ENCODE results near the gene ASB4.
A peak's percentile ranks its signal among the peaks of the same experiment; 100 is the strongest.

ASB4 gene

DNA sequence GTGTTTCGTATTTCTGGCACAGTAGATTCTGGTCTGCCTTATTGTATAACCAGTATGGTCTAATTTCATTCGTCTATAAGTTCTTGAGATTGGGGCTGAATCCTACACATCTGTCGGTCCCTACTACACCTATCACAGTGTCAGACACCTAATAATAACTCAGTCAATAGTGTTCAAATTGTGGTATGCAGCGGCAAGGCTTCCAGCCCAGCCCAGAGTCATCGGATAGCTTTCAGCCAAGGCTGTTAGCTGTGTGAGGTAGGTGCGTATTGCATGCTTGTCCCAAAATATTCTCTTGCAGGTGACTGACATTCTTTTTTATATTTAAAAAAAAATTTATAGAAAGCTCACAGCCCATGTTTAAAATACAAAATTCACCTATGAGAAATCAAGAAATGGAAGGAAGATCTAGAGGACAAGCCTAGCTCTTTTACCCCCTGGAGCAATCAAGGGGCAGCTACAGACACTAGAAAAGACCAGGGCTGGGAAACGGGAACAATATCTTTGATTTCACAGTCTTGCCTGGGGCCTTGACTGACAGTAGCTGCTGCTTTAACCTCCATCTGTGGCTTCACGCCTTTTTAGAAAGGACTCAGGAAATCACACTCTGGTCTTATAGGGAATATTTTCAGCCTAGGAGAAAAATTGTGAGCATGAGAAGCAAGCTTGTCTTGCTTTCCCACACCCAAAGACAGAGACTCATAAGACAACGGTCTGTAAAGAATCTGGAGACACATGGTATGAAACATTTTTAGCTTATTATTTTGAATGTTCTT lies 9.5 kb upstream of the ASB4 start:
- intact Hi-C loops (cut with DNase I; ENCODE audit: low total_unique reads) = no loop called here

DNA sequence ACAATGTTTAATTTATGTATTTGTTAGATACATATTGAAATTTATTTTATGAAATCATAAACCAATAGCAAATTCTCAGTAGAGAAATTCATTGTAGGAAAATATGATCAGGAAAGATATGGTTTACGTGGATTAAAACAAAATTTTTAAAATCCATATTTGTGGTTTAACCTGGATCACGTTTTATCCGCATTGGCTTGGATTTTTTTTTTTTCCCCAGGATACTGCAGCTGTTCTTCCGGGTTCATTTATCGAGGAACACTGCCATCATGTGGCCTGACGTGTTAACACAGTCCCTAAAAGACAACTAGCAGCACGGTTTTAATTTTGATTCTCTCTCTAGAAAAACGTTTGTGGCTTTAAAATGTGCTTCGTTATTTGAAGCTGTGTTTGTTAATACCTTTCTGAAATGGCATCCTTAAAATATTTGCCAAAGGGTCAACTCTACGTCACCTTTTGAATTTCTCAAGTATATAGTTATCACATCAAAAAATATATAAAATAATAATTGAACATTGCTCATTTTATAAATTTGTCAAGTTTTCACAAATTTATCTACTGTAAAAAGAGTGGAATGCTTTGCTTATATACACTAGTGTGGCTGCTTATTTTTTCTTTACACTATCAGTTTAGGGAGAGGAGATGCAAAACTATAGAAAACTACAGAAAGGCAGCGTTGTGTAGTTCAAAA lies 8.7 kb upstream of the ASB4 start:
- DNase-seq = peak; percentile 66 to 75

More for the DNA sequence above, 9.5 kb upstream of the ASB4 start:
- H3K9me3 ChIP-seq = no peaks in the 10 kb centered on the region
- DNase-seq = no peak
- H3K27me3 ChIP-seq = peaks cover 0 to 3% of the 10 kb centered on the region in 2 donors
- no peaks in the 10 kb centered on the region for H3K36me3 ChIP-seq
- TF ChIP-seq, protein P1, sequence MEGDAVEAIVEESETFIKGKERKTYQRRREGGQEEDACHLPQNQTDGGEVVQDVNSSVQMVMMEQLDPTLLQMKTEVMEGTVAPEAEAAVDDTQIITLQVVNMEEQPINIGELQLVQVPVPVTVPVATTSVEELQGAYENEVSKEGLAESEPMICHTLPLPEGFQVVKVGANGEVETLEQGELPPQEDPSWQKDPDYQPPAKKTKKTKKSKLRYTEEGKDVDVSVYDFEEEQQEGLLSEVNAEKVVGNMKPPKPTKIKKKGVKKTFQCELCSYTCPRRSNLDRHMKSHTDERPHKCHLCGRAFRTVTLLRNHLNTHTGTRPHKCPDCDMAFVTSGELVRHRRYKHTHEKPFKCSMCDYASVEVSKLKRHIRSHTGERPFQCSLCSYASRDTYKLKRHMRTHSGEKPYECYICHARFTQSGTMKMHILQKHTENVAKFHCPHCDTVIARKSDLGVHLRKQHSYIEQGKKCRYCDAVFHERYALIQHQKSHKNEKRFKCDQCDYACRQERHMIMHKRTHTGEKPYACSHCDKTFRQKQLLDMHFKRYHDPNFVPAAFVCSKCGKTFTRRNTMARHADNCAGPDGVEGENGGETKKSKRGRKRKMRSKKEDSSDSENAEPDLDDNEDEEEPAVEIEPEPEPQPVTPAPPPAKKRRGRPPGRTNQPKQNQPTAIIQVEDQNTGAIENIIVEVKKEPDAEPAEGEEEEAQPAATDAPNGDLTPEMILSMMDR (IDR thresholded peaks at IDR 0.05) = no peak
- H3K27ac ChIP-seq = no peak overlapping the region
- no peak overlapping the region for H3K4me3 ChIP-seq
- no peaks in the 10 kb centered on the region for H3K4me1 ChIP-seq

DNA sequence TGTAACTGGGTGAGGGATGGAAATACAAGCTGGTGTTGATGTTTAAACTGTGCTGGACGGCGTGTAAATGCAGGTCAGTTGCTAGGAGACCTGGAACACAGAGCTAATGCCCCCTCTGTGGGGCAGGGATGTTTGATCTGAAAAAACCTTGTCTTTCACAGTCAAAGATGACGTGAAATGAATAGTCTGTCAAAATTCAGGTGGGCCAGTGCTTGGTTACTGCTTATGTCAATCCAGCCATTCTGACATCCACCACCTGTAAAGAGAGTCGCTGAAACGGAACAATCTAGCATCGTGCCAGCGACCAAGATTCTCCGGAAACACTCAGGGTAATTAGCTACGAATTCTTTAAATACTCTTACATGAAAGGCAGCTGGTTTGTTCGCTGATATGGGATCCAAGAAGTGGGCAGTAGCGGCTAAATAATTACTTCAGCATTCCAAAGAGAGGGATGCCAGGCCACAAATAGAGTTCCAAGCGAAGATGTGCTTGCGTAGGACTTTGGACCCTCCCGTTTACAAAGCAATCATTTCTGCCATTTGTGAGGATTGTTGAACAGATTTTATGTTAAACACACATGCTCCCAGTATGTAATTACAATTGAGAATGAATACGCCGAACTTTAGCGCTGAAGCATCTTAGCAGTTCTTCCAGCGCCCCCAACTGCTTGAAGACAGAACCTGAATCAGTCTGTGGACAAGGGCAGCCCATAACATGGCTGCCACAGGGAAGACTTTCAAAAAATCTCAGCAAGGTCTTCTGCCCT lies 7.3 kb upstream of the ASB4 start:
- no peak for DNase-seq
- no peaks in the 10 kb centered on the region for H3K4me1 ChIP-seq
- H3K4me3 ChIP-seq = no peak overlapping the region
- H3K36me3 ChIP-seq = no peaks in the 10 kb centered on the region
- H3K27me3 ChIP-seq = peaks cover 0 to 7% of the 10 kb centered on the region in 2 donors
- TF ChIP-seq, protein P1 (IDR thresholded peaks at IDR 0.05) = no peak
- no peaks in the 10 kb centered on the region for H3K9me3 ChIP-seq
- intact Hi-C loops (cut with DNase I; ENCODE audit: low total_unique reads) = no loop called here
- no peak overlapping the region for H3K27ac ChIP-seq

More for the DNA sequence above, 8.7 kb upstream of the ASB4 start:
- H3K27ac ChIP-seq = no peak overlapping the region
- no peaks in the 10 kb centered on the region for H3K9me3 ChIP-seq
- H3K4me3 ChIP-seq = no peak overlapping the region
- peaks cover 0 to 3% of the 10 kb centered on the region in 2 donors for H3K27me3 ChIP-seq
- TF ChIP-seq, protein P1 (IDR thresholded peaks at IDR 0.05) = peak; percentile 65 to 67
- no peaks in the 10 kb centered on the region for H3K36me3 ChIP-seq
- no peaks in the 10 kb centered on the region for H3K4me1 ChIP-seq
- intact Hi-C loops (cut with DNase I; ENCODE audit: low total_unique reads) = no loop called here

DNA sequence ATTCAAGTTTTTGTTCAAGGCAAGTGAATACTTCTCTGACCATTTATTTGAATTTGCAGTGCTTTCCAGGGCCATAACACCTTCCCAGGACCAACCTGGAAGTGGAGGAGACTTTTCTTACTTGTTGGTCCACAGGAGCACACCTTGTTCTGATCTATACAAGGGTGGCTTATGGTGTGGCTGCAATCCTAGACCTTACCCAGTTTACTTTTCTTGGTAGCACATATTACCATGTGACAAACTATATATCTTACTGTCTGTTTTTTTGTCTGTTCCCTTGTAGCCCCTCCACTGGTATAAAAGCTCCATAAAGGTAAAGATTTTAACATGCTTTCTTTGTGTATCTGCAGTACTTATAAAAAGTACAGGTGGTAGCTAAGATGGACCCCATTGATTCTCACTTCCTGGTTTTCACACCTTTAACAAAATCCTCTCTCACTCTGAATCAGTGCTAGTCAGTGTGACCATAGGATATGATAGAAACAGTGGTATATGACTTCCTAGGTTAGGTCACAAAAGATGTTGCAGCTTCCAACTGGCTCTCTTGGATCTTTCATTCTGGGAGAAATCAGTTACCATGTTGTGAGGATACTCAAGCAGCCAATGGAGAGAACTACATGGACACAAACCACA lies 5.6 kb upstream of the ASB4 start:
- Histone ChIP-seq H3K27ac (no peak overlapping the region), H3K27me3 (peaks cover 0 to 7% of the 10 kb centered on the region in 2 donors), H3K4me1 (no peaks in the 10 kb centered on the region), H3K4me3 (no peak overlapping the region), H3K9me3 (no peaks in the 10 kb centered on the region), H3K36me3 (no peaks in the 10 kb centered on the region)
- TF ChIP-seq, protein P1 (IDR thresholded peaks at IDR 0.05) = no peak
- intact Hi-C loops (cut with DNase I; ENCODE audit: low total_unique reads) = no loop called here
- DNase-seq = no peak
